Measurements from ENCODE around the gene MC3R. TPM values are rescaled to one million over a fixed set of nuclear protein-coding genes. Genes with fewer than 3 reads are reported as not detected.

The MC3R gene
- not detected in 2 replicates for total RNA-seq (2014; rRNA removed; shearing (Covaris generic); ENCODE audit: low replicate concordance)

DNA sequence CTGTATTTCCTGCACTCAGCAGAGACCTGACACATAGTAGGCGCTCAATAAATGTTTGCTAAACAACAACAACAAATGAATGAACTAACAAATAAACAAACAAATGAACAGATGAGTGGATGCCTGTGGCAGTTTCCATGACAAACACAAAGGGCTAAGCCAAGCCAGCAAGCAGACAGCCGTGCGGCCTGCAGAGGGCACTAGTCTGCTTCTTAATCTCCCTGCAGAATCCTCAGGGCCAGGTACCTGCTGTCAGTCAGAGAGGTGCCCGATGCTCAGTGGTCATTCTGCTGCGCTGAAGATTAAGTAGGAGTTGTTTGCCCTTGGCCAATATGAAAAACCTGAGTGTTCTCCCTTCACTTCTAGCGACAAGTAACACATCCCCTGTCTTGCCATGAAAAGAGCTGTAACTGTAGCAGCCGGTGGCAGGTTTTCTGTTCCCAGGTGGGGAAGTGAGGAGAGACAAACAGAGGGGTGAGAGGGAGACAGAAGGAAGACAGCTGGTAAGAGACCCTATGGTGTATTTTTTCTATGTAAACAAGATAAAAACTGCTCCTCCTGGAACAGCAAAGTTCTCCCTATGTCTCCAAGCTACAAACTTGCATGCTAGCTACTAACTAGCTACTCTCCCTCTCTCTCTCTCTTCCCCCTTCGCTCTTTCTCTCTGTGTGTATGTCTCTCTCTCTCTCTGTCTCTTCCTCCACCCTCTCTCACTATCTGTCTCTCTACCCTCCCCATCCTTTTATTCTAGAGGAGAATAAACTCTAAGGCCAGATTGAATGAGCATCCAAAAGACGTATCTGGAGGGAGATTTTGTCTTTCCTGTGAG lies at the start of gene MC3R:
MC3R (plus strand) TSS at position 779 of the 829 bp plus-strand sequence. CDS start 112 bp downstream, outside the sequence.
- no peaks in the 10 kb centered on the region for H4K20me1 ChIP-seq (ENCODE audit: insufficient read depth, low read depth, low read length)
- no peak within 1 kb of the TSS for H3K27ac ChIP-seq (ENCODE audit: low read length)
- H3K4me2 ChIP-seq (ENCODE audit: low read depth, low read length, poor library complexity, severe bottlenecking): no peak within 1 kb of the TSS
- no peaks in the 10 kb centered on the region for H3K9me3 ChIP-seq (ENCODE audit: low read length)
- H3K79me2 ChIP-seq (ENCODE audit: low read length): no peaks in the 10 kb centered on the region
- no peak within 1 kb of the TSS for H3K4me3 ChIP-seq (ENCODE audit: low read length)
- no peaks in the 10 kb centered on the region for H3K27me3 ChIP-seq (ENCODE audit: low read length)
- DNase-seq: peak; percentile 81
- no peak within 1 kb of the TSS for H3K9ac ChIP-seq (ENCODE audit: low read length)
- H3K9me2 ChIP-seq (replicated peaks; ENCODE audit: insufficient read depth, low read length): no peaks in the 10 kb centered on the region
- H3K4me1 ChIP-seq (ENCODE audit: low read length): no peaks in the 10 kb centered on the region
- no peak within 1 kb of the TSS for H2AFZ ChIP-seq (ENCODE audit: low read length)
- H3K36me3 ChIP-seq (ENCODE audit: insufficient read depth, low read length): no peaks in the 10 kb centered on the region

DNA sequence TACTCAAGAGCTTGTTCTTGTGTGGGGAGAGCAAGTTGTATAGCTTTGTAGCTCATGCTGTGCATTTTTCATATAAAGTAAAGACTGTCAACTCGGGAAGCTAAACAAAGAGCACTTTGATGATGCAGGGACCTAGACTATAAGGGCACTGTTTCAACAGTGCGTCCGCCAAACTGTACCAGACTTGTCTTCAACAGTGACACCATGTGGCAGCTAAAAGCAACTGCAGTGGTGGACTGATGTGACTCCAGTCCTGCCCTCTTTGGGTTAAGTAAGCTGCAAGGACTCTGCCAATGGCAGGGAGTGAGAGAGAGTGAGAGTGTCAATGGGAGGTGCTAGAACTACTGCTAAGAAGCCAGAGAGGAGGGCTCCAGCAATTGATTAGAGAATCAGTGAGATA lies 48.1 kb upstream of the MC3R start:
- Histone ChIP-seq H3K27me3 (ENCODE audit: low read length) (no peaks in the 10 kb centered on the region), H3K9me3 (ENCODE audit: low read length) (peaks cover 18% of the 10 kb centered on the region), H3K4me1 (ENCODE audit: low read length) (no peaks in the 10 kb centered on the region), H3K9me2 (replicated peaks; ENCODE audit: insufficient read depth, low read length) (no peaks in the 10 kb centered on the region), H3K79me2 (ENCODE audit: low read length) (no peaks in the 10 kb centered on the region), H3K4me3 (ENCODE audit: low read length) (no peak overlapping the region), H3K27ac (ENCODE audit: low read length) (no peak overlapping the region), H3K4me2 (ENCODE audit: low read depth, low read length, poor library complexity, severe bottlenecking) (no peak overlapping the region), H3K36me3 (ENCODE audit: insufficient read depth, low read length) (no peaks in the 10 kb centered on the region), H2AFZ (ENCODE audit: low read length) (no peak overlapping the region), H4K20me1 (ENCODE audit: insufficient read depth, low read depth, low read length) (no peaks in the 10 kb centered on the region), H3K9ac (ENCODE audit: low read length) (no peak overlapping the region)
- DNase-seq: peak; percentile 66

DNA sequence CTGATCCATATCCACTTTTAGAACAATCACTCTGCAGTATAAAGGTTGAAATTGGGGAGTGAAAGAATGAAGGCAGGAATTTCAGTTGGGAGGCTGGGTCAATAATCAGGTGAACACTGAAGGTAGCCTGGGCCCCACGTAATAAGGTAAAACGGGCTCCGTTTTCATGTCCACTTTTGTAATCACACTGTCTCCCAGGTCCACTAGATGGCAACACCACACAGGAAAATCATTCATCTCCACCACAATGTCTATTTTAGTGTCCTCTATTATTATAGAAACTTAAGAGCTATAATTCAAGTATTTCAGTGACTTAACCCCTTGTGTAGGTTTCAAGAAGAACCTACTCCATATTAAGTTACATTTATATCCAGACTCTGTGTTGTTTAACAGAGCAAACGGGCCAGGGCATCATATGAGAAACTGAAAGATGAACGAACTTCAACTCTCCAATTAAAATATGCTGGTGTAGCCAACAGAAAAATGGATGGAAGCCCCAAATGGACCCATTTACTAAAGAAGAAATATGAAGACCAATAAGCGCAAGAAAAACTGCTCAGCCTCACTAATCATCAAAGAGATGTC lies 45.9 kb upstream of the MC3R start:
- H3K9me3 ChIP-seq (ENCODE audit: low read length): peaks cover 18% of the 10 kb centered on the region
- H3K4me2 ChIP-seq (ENCODE audit: low read depth, low read length, poor library complexity, severe bottlenecking): no peak overlapping the region
- peak; percentile 64 for DNase-seq
- H3K9me2 ChIP-seq (replicated peaks; ENCODE audit: insufficient read depth, low read length): no peaks in the 10 kb centered on the region
- H3K9ac ChIP-seq (ENCODE audit: low read length): no peak overlapping the region
- H3K79me2 ChIP-seq (ENCODE audit: low read length): no peaks in the 10 kb centered on the region
- H3K36me3 ChIP-seq (ENCODE audit: insufficient read depth, low read length): no peaks in the 10 kb centered on the region
- H4K20me1 ChIP-seq (ENCODE audit: insufficient read depth, low read depth, low read length): no peaks in the 10 kb centered on the region
- H3K27me3 ChIP-seq (ENCODE audit: low read length): no peaks in the 10 kb centered on the region
- peaks cover 8% of the 10 kb centered on the region; the same call in 1 of the 2 replicates for H3K4me1 ChIP-seq (ENCODE audit: low read length)
- no peak overlapping the region for H2AFZ ChIP-seq (ENCODE audit: low read length)
- no peak overlapping the region for H3K4me3 ChIP-seq (ENCODE audit: low read length)
- H3K27ac ChIP-seq (ENCODE audit: low read length): no peak overlapping the region

DNA sequence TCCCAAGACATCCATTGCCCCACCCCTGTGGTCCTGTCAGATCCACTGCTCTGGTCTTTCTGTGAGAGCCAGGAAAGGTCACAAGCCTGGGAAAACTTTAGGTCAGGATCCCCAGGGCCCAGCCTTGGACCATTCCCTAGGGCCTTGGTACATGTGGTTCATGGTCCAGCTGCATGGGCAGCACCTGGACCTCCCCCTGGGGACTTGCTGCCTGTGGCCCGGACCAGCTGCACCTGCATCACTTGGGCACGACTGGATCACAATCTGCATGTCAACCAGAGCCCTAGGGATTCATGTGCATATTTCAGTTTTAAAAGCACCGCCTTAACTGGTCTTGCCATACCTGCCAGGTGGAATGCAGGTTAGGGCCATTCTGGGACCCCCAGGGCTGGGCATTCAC lies 44.3 kb upstream of the MC3R start:
- Histone ChIP-seq H4K20me1 (ENCODE audit: insufficient read depth, low read depth, low read length) (no peaks in the 10 kb centered on the region), H3K9ac (ENCODE audit: low read length) (no peak overlapping the region), H3K36me3 (ENCODE audit: insufficient read depth, low read length) (no peaks in the 10 kb centered on the region), H3K27ac (ENCODE audit: low read length) (no peak overlapping the region), H3K4me2 (ENCODE audit: low read depth, low read length, poor library complexity, severe bottlenecking) (no peak overlapping the region), H3K4me1 (ENCODE audit: low read length) (peaks cover 8% of the 10 kb centered on the region; the same call in 1 of the 2 replicates), H3K9me3 (ENCODE audit: low read length) (peaks cover 18% of the 10 kb centered on the region), H3K79me2 (ENCODE audit: low read length) (no peaks in the 10 kb centered on the region), H2AFZ (ENCODE audit: low read length) (no peak overlapping the region), H3K27me3 (ENCODE audit: low read length) (no peaks in the 10 kb centered on the region), H3K4me3 (ENCODE audit: low read length) (no peak overlapping the region), H3K9me2 (replicated peaks; ENCODE audit: insufficient read depth, low read length) (no peaks in the 10 kb centered on the region)
- DNase-seq: no peak

DNA sequence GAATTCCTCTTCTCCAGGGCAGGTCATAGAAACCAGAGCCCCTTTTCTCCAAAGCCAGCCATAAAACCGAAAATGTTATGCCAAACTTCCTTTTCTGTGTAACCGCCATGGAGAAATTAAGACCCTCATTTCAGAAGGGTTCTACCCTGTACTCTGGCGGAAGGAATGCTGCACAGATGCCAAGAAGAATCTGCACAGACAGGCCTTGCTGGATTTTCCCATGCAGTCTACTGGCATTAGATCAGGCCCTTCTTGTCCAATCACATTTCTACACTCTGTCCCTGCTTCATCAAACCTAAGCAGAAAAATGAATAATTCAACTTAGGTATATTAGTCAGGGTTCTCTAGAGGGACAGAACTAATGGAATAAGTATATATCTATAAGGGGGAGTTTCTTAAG lies 43.2 kb upstream of the MC3R start:
- no peak for DNase-seq
- Histone ChIP-seq H3K9ac (ENCODE audit: low read length) (no peak overlapping the region), H3K79me2 (ENCODE audit: low read length) (no peaks in the 10 kb centered on the region)

DNA sequence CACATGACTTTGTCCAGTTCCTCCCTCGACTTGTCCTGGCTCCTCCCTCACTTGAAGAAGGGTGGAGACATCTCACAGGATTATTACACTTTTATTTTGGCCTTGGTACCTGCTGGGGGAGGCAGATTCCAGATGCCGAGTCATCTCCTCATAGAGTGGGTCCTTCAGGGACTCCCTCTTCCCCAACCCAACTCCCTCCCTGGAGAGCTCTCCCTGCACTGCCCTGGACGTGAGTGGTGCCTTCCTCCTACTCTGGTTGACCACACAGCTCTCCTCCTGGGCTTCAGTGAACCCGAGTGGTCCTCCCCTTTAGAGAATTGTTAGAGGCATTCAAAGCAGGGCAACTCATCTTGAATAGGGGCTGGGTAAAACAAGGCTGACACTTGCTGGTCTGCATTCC lies 40.9 kb upstream of the MC3R start:
- Histone ChIP-seq H4K20me1 (ENCODE audit: insufficient read depth, low read depth, low read length) (no peaks in the 10 kb centered on the region), H3K36me3 (ENCODE audit: insufficient read depth, low read length) (no peaks in the 10 kb centered on the region), H3K9ac (ENCODE audit: low read length) (no peak overlapping the region), H2AFZ (ENCODE audit: low read length) (no peak overlapping the region), H3K4me3 (ENCODE audit: low read length) (no peak overlapping the region), H3K79me2 (ENCODE audit: low read length) (no peaks in the 10 kb centered on the region), H3K9me2 (replicated peaks; ENCODE audit: insufficient read depth, low read length) (no peaks in the 10 kb centered on the region), H3K27ac (ENCODE audit: low read length) (no peak overlapping the region), H3K4me2 (ENCODE audit: low read depth, low read length, poor library complexity, severe bottlenecking) (no peak overlapping the region), H3K27me3 (ENCODE audit: low read length) (no peaks in the 10 kb centered on the region), H3K9me3 (ENCODE audit: low read length) (no peaks in the 10 kb centered on the region), H3K4me1 (ENCODE audit: low read length) (peaks cover 8% of the 10 kb centered on the region; the same call in 1 of the 2 replicates)
- no peak for DNase-seq

More for the DNA sequence above, 43.2 kb upstream of the MC3R start:
- Histone ChIP-seq H4K20me1 (ENCODE audit: insufficient read depth, low read depth, low read length) (no peaks in the 10 kb centered on the region), H3K4me1 (ENCODE audit: low read length) (peaks cover 8% of the 10 kb centered on the region; the same call in 1 of the 2 replicates), H3K4me3 (ENCODE audit: low read length) (no peak overlapping the region), H3K27me3 (ENCODE audit: low read length) (no peaks in the 10 kb centered on the region), H3K9me3 (ENCODE audit: low read length) (peaks cover 9% of the 10 kb centered on the region), H3K27ac (ENCODE audit: low read length) (no peak overlapping the region), H2AFZ (ENCODE audit: low read length) (no peak overlapping the region), H3K4me2 (ENCODE audit: low read depth, low read length, poor library complexity, severe bottlenecking) (no peak overlapping the region), H3K36me3 (ENCODE audit: insufficient read depth, low read length) (no peaks in the 10 kb centered on the region), H3K9me2 (replicated peaks; ENCODE audit: insufficient read depth, low read length) (no peaks in the 10 kb centered on the region)

DNA sequence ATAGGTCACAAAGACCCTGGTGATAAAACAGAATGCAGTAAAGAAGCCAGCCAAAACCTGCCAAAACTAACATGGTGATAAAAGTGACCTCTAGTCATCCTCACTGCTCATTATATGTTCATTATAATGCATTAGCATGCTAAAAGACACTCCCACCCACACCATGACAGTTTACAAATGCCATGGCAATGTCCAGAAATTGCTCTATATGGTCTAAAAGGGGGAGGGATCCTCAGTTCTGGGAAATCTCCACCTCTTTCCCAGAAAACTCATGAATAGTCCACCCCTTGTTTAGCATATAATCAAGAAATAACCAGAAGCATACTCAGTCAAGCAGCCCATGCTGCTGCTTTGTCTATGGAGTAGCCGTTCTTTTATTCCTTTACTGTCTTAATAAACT lies 40.4 kb upstream of the MC3R start:
- no peaks in the 10 kb centered on the region for H3K79me2 ChIP-seq (ENCODE audit: low read length)
- no peak overlapping the region for H3K9ac ChIP-seq (ENCODE audit: low read length)
- H3K27me3 ChIP-seq (ENCODE audit: low read length): no peaks in the 10 kb centered on the region
- no peaks in the 10 kb centered on the region for H3K9me3 ChIP-seq (ENCODE audit: low read length)
- H3K4me2 ChIP-seq (ENCODE audit: low read depth, low read length, poor library complexity, severe bottlenecking): no peak overlapping the region
- H3K9me2 ChIP-seq (replicated peaks; ENCODE audit: insufficient read depth, low read length): no peaks in the 10 kb centered on the region
- H3K36me3 ChIP-seq (ENCODE audit: insufficient read depth, low read length): no peaks in the 10 kb centered on the region
- H4K20me1 ChIP-seq (ENCODE audit: insufficient read depth, low read depth, low read length): no peaks in the 10 kb centered on the region
- DNase-seq: no peak
- peaks cover 8% of the 10 kb centered on the region; the same call in 1 of the 2 replicates for H3K4me1 ChIP-seq (ENCODE audit: low read length)
- no peak overlapping the region for H2AFZ ChIP-seq (ENCODE audit: low read length)
- H3K27ac ChIP-seq (ENCODE audit: low read length): no peak overlapping the region
- no peak overlapping the region for H3K4me3 ChIP-seq (ENCODE audit: low read length)

DNA sequence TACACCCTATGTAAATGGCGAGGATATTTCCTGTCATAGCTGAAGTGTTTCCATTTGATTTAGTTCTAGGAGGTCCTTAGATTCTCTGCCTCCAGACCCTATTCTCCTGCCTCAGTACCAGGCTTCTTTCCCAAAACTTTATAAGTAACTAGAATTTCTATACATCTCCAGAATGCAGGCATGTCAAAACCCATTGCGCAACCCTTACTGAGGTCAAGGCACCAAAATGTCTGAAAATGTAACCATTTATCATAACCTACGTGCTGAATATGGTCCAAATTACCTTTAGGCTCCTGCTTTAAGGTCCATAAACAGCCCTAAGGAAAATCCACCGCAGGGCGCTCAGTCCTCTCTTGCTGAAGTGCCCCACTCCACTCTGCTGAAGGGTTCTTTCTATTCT lies 37.5 kb upstream of the MC3R start:
- H3K4me2 ChIP-seq (ENCODE audit: low read depth, low read length, poor library complexity, severe bottlenecking): no peak overlapping the region
- no peak overlapping the region for H3K27ac ChIP-seq (ENCODE audit: low read length)
- no peaks in the 10 kb centered on the region for H3K79me2 ChIP-seq (ENCODE audit: low read length)
- no peaks in the 10 kb centered on the region for H4K20me1 ChIP-seq (ENCODE audit: insufficient read depth, low read depth, low read length)
- H3K36me3 ChIP-seq (ENCODE audit: insufficient read depth, low read length): no peaks in the 10 kb centered on the region
- no peaks in the 10 kb centered on the region for H3K9me3 ChIP-seq (ENCODE audit: low read length)
- DNase-seq: no peak
- no peak overlapping the region for H3K4me3 ChIP-seq (ENCODE audit: low read length)
- H2AFZ ChIP-seq (ENCODE audit: low read length): no peak overlapping the region
- H3K4me1 ChIP-seq (ENCODE audit: low read length): peaks cover 8% of the 10 kb centered on the region; the same call in 1 of the 2 replicates
- no peak overlapping the region for H3K9ac ChIP-seq (ENCODE audit: low read length)
- H3K9me2 ChIP-seq (replicated peaks; ENCODE audit: insufficient read depth, low read length): no peaks in the 10 kb centered on the region
- H3K27me3 ChIP-seq (ENCODE audit: low read length): no peaks in the 10 kb centered on the region
